ENCODE results near the gene CORO7. TPM values are rescaled to one million over a fixed set of nuclear protein-coding genes. Genes with fewer than 3 reads are reported as not detected.

Gene CORO7
- total and polyA plus RNA-seq, 9 of the 15 experiments (the other 6 are each of a cell fraction or from before 2014, with no cell fraction given) = 0.45 to 77.2 (median 18.7) TPM

GRCh38 chr16:4402439-4403132, 13.8 kb downstream of the CORO7 start (continued):
- TF ChIP-seq MTA2 (IDR thresholded peaks at IDR 0.05; ENCODE audit: low read depth) (no peak), SP1 (CRISPR knock-in tag; IDR thresholded peaks at IDR 0.05) (no peak), NFXL1 (CRISPR knock-in tag; IDR thresholded peaks at IDR 0.05) (no peak), ZC3H8 (IDR thresholded peaks at IDR 0.05) (no peak), BRCA1 (IDR thresholded peaks at IDR 0.05) (no peak), BRCA1 (CRISPR knock-in tag; IDR thresholded peaks at IDR 0.05) (no peak), NFIC (IDR thresholded peaks at IDR 0.05) (peak; percentile 10; the same call in 1 of the 2 replicates), POLR3A (IDR thresholded peaks at IDR 0.05; ENCODE audit: borderline replicate concordance, extremely low read depth, insufficient read depth, insufficient read length) (no peak), ZNF449 (CRISPR knock-in tag; IDR thresholded peaks at IDR 0.05) (no peak), DEAF1 (CRISPR knock-in tag; IDR thresholded peaks at IDR 0.05) (peak; percentile 92), DPF2 (IDR thresholded peaks at IDR 0.05) (no peak; the same call in 1 of the 2 replicates), EWSR1 (IDR thresholded peaks at IDR 0.05; ENCODE audit: borderline replicate concordance, low read depth, partially characterized antibody) (no peak), ZBTB2 (IDR thresholded peaks at IDR 0.05) (no peak), JUN (IDR thresholded peaks at IDR 0.05; ENCODE audit: borderline replicate concordance, low read depth, low read length) (no peak), JUN (CRISPR knock-in tag; IDR thresholded peaks at IDR 0.05; ENCODE audit: borderline replicate concordance) (0 out of 2 replicates have a peak, but pooled peaks have one; percentile 43), KDM1A (IDR thresholded peaks at IDR 0.05) (no peak), ZNF12 (CRISPR knock-in tag; IDR thresholded peaks at IDR 0.05) (no peak), PHB2 (IDR thresholded peaks at IDR 0.05; ENCODE audit: low read depth) (no peak), SNIP1 (IDR thresholded peaks at IDR 0.05; ENCODE audit: low read depth) (no peak), NCOA2 (IDR thresholded peaks at IDR 0.05; ENCODE audit: partially characterized antibody in 2 of 2) (no peak), CBX8 (IDR thresholded peaks at IDR 0.05; ENCODE audit: borderline replicate concordance, extremely low read depth, low read depth, low read length, poor library complexity, severe bottlenecking) (no peak), NFE2L1 (tag; IDR thresholded peaks at IDR 0.05; ENCODE audit: borderline replicate concordance, low read depth) (no peak), HOXB6 (CRISPR knock-in tag; IDR thresholded peaks at IDR 0.05; ENCODE audit: borderline replicate concordance) (no peak), THRA (IDR thresholded peaks at IDR 0.05) (no peak), ZNF3 (CRISPR knock-in tag; IDR thresholded peaks at IDR 0.05) (no peak)

Data from K562 (cell line).